ENCODE results near the gene HAX1. TPM values are rescaled to one million over a fixed set of nuclear protein-coding genes. Genes with fewer than 3 reads are reported as not detected.

Gene HAX1
- total and polyA plus RNA-seq, 2 of the 8 experiments (the other 6 are each of a cell fraction or from before 2014, with no cell fraction given): 82.2 to 115 TPM

DNA sequence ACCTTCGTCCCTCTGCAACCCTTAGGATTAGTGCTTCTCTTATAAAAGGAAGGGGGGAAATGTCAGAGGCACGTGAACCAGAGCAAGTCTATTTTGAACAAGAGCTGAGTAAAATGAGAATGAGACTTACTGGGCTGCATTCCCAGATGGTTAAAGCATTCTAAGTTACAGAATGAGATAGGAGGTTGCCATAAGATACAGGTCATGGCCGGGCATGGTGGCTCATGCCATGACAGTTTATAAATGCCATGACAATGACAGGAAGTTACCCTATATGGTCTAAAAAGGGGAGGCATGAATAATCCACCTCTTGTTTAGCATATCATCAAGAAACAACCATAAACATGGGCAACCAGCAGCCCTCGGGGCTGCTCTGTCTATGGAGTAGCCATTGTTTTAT, 46.0 kb downstream of the HAX1 start:
- H3K36me3 ChIP-seq (ENCODE audit: control insufficient read depth in 2 of 4, insufficient read depth in 4 of 4, low read length in 3 of 4): no peaks in the 10 kb centered on the region
- H3K4me3 ChIP-seq (ENCODE audit: extremely low read depth in 1 of 4, insufficient read depth in 2 of 4, low read depth in 3 of 4, low read length in 4 of 4): no peak overlapping the region
- ChIA-PET CTCF (ENCODE audit: partially characterized antibody) (interaction anchor here (1.2 to 21.7 kb wide), 2 partner anchors 11 to 27 kb away, joined by 3 to 507 read pairs; no protein-coding TSS in a partner anchor), POLR2A (ENCODE audit: partially characterized antibody) (no interaction called here)
- no peak overlapping the region for H4K91ac ChIP-seq (replicated peaks; ENCODE audit: insufficient read length, low read length)
- no peak overlapping the region for H3K9ac ChIP-seq (replicated peaks in 1 of 4; ENCODE audit: extremely low read depth in 1 of 4, low read depth in 3 of 4, low read length in 3 of 4)
- no peak overlapping the region for H3K14ac ChIP-seq (ENCODE audit: insufficient read length)
- H3K4ac ChIP-seq (replicated peaks; ENCODE audit: insufficient read length, low read depth, low read length): no peak overlapping the region
- H4K20me1 ChIP-seq (replicated peaks in 1 of 2; ENCODE audit: control insufficient read depth in 1 of 2, insufficient read depth in 2 of 2, low read length in 2 of 2): no peaks in the 10 kb centered on the region
- no peak overlapping the region for H3K4me2 ChIP-seq (ENCODE audit: insufficient read depth in 1 of 2, low read depth in 2 of 2, low read length in 2 of 2)
- H2BK5ac ChIP-seq (ENCODE audit: low read depth, low read length): no peak overlapping the region
- no peaks in the 10 kb centered on the region for H3K79me2 ChIP-seq (ENCODE audit: control insufficient read depth in 1 of 2, insufficient read depth in 2 of 2, low read length in 2 of 2)
- H2BK20ac ChIP-seq (ENCODE audit: low read length): no peak overlapping the region
- no peak overlapping the region for H2AK5ac ChIP-seq (ENCODE audit: low read depth, low read length)
- no peak overlapping the region for H2BK120ac ChIP-seq (replicated peaks; ENCODE audit: low read depth, low read length)
- no peaks in the 10 kb centered on the region for H3K79me1 ChIP-seq (ENCODE audit: low read depth, low read length)
- DNase-seq (ENCODE audit: low read depth in 1 of 2, low spot score in 2 of 2): no peak
- no peaks in the 10 kb centered on the region for H3K27me3 ChIP-seq (replicated peaks in 1 of 4; ENCODE audit: control insufficient read depth in 3 of 4, extremely low read depth in 1 of 4, insufficient read depth in 3 of 4, low read length in 3 of 4)
- 84% methylated on average over 4 of the region's 4 CpGs; no CpG with 5 or more reads in 1 of the 2 experiments for WGBS, 2 experiments (ENCODE audit: extremely low coverage in 1 of 2, insufficient coverage in 1 of 2, insufficient read length in 1 of 2, insufficient replicate concordance in 2 of 2, low coverage in 1 of 2, low lambda C conversion rate in 2 of 2, missing lambda C conversion rate in 1 of 2)
- no peak overlapping the region for H4K5ac ChIP-seq (ENCODE audit: insufficient read length, low read depth, low read length)
- no peak overlapping the region for H3K18ac ChIP-seq (ENCODE audit: extremely low read depth, low read length)
- no peaks in the 10 kb centered on the region for H3K23me2 ChIP-seq (ENCODE audit: low read depth, low read length)
- no peaks in the 10 kb centered on the region for H3K4me1 ChIP-seq (replicated peaks in 1 of 4; ENCODE audit: control insufficient read depth in 3 of 4, insufficient read depth in 4 of 4, low read length in 3 of 4)
- no peak overlapping the region for H3K56ac ChIP-seq (replicated peaks; ENCODE audit: insufficient read length, low read depth, low read length)
- H3K9me3 ChIP-seq (ENCODE audit: insufficient read depth in 2 of 2, low read depth in 1 of 2, low read length in 1 of 2): peaks cover 0 to 9% of the 10 kb centered on the region in 2 experiments; a peak in 1 of 4 replicates
- H2BK12ac ChIP-seq (ENCODE audit: low read depth, low read length): no peak overlapping the region
- H2BK15ac ChIP-seq (ENCODE audit: low read length): no peak overlapping the region
- H3K27ac ChIP-seq (ENCODE audit: low read depth, low read length): no peak overlapping the region
- FAIRE-seq: no peak
- H3K23ac ChIP-seq (ENCODE audit: insufficient read length): no peak overlapping the region
- no peak overlapping the region for H4K8ac ChIP-seq (ENCODE audit: extremely low read depth, insufficient read depth, low read length)
- H2AFZ ChIP-seq (ENCODE audit: low read length): no peak overlapping the region
- TF ChIP-seq RBBP5 (IDR thresholded peaks at IDR 0.05; ENCODE audit: borderline replicate concordance, low read depth, low read length) (no peak), RAD21 (IDR thresholded peaks at IDR 0.05 in 1 of 2, conservative IDR thresholded peaks at IDR 0.05 in 1 of 2; ENCODE audit: low read depth in 2 of 2, low read length in 2 of 2) (no peak), EGR1 (IDR thresholded peaks at IDR 0.05; ENCODE audit: borderline replicate concordance, low read depth, low read length) (no peak), E2F6 (IDR thresholded peaks at IDR 0.05) (no peak), HDAC2 (IDR thresholded peaks at IDR 0.05; ENCODE audit: borderline replicate concordance in 1 of 2, low read depth in 2 of 2, low read length in 2 of 2) (no peak), JUN (IDR thresholded peaks at IDR 0.05; ENCODE audit: low read depth, low read length) (no peak), CBX8 (IDR thresholded peaks at IDR 0.05; ENCODE audit: borderline replicate concordance, low read depth, low read length) (no peak), SIRT6 (IDR thresholded peaks at IDR 0.05; ENCODE audit: low read length) (no peak), GABPA (IDR thresholded peaks at IDR 0.05; ENCODE audit: borderline replicate concordance, insufficient read depth, low read length) (no peak), KDM5A (IDR thresholded peaks at IDR 0.05; ENCODE audit: low read length) (no peak)
- TF ChIP-seq, protein P1, sequence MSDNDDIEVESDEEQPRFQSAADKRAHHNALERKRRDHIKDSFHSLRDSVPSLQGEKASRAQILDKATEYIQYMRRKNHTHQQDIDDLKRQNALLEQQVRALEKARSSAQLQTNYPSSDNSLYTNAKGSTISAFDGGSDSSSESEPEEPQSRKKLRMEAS (IDR thresholded peaks at IDR 0.05): no peak
- TF ChIP-seq, protein P2, sequence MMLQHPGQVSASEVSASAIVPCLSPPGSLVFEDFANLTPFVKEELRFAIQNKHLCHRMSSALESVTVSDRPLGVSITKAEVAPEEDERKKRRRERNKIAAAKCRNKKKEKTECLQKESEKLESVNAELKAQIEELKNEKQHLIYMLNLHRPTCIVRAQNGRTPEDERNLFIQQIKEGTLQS (IDR thresholded peaks at IDR 0.05; ENCODE audit: insufficient read depth, low read depth, low read length): no peak

Measured in H1 (cell line).